Endodermal cell (in vitro differentiated cells): ENCODE results near the gene INTS6. TPM values are rescaled to one million over a fixed set of nuclear protein-coding genes. Genes with fewer than 3 reads are reported as not detected.
A peak's percentile ranks its signal among the peaks of the same experiment; 100 is the strongest.

ENCODE experiments used
- DNase-seq: peaks from one replicate; pipeline ENCODE4 v3.0.0-alpha.2; 2017
- H3K27ac ChIP-seq: 2 replicates; pipeline ENCODE4 v1.5.1; 2013; ENCODE audit warnings: mild to moderate bottlenecking, low read depth, low read length, moderate library complexity
- H3K27me3 ChIP-seq: 2 replicates; pipeline ENCODE4 v1.6.1; 2013; ENCODE audit warnings: mild to moderate bottlenecking, low read length, moderate library complexity; ENCODE audit not compliant: insufficient read depth, control insufficient read depth, poor library complexity, severe bottlenecking
- H3K36me3 ChIP-seq: 2 replicates; pipeline ENCODE4 v1.7.0; 2013; ENCODE audit warnings: mild to moderate bottlenecking, low read length, moderate library complexity; ENCODE audit not compliant: control insufficient read depth, insufficient read depth
- H3K4me1 ChIP-seq: one replicate; pipeline ENCODE4 v1.7.0; 2013; ENCODE audit warnings: low read length; ENCODE audit not compliant: control insufficient read depth, insufficient read depth
- H3K4me3 ChIP-seq: 2 replicates; pipeline ENCODE4 v1.5.1; 2013; ENCODE audit warnings: mild to moderate bottlenecking, low read length, moderate library complexity
- H3K9ac ChIP-seq: 2 replicates; pipeline ENCODE4 v1.6.1; 2013; ENCODE audit warnings: mild to moderate bottlenecking, low read length, moderate library complexity; ENCODE audit not compliant: poor library complexity, severe bottlenecking; ENCODE audit errors: extremely low read depth
- H3K9me3 ChIP-seq: 2 replicates; pipeline ENCODE4 v1.6.1; 2013; ENCODE audit warnings: mild to moderate bottlenecking, low read length, moderate library complexity; ENCODE audit not compliant: control insufficient read depth
- H3K27ac Mint-ChIP-seq: 2 replicates; pipeline ENCODE4 v1.8.0; 2020; ENCODE audit warnings: mixed read lengths
- H3K27me3 Mint-ChIP-seq: 2 replicates; pipeline ENCODE4 v1.8.0; 2021; ENCODE audit warnings: mild to moderate bottlenecking, mixed read lengths; ENCODE audit not compliant: insufficient read depth
- H3K36me3 Mint-ChIP-seq: 2 replicates; pipeline ENCODE4 v1.8.0; 2020; ENCODE audit warnings: low read depth, mixed read lengths
- H3K4me1 Mint-ChIP-seq: 2 replicates; pipeline ENCODE4 v1.8.0; 2020; ENCODE audit warnings: mixed read lengths
- H3K4me3 Mint-ChIP-seq: 2 replicates; pipeline ENCODE4 v1.8.0; 2020; ENCODE audit warnings: mild to moderate bottlenecking, moderate library complexity, mixed read lengths
- H3K9me3 Mint-ChIP-seq: 2 replicates; pipeline ENCODE4 v1.8.0; 2020; ENCODE audit warnings: mild to moderate bottlenecking, mixed read lengths
- CTCF ChIP-seq: fragments of 200-600 bp; sonication (generic); conservative IDR thresholded peaks from 2 replicates; pipeline ENCODE4 v1.5.0; 2021; ENCODE audit warnings: antibody characterized with exemption, mild to moderate bottlenecking
- WGBS, 2 experiments: methylation state at CpG; one replicate each; pipeline versions ENCODE4 v1.1.5 to v1.1.7; 2013; ENCODE audit warnings: missing lambda C conversion rate in 2 of 2, mixed read lengths in 1 of 2; ENCODE audit not compliant: insufficient coverage in 1 of 2, insufficient read length in 1 of 2; 5-methylcytosine and 5-hydroxymethylcytosine counted together
- total RNA-seq, 2 donors: library from RNA; stranded (reverse); fragmentation: NEBNext Ultra II Directional in 1 of 2; extraction: Animal tissue kit (Norgen Biotek cat#: 25700) in 1 of 2; gene quantifications; 2 replicates in 1 of 2; 3 replicates in 1 of 2; pipeline ENCODE4 v1.2.1, GENCODE V29; 2021

Gene INTS6
- total RNA-seq, 2 donors from 2014 or later: 42.4 to 62.1 TPM

- Mint-ChIP-seq H3K36me3 (peaks cover 32% of the 10 kb centered on the region), H3K27ac (no peak overlapping the region), H3K9me3 (no peaks in the 10 kb centered on the region), H3K4me3 (no peak overlapping the region), H3K4me1 (peaks cover 29% of the 10 kb centered on the region), H3K27me3 (no peaks in the 10 kb centered on the region)
- TF ChIP-seq CTCF: no peak
- Histone ChIP-seq H3K27ac (no peak overlapping the region), H3K4me3 (no peak overlapping the region), H3K9me3 (peaks cover 3% of the 10 kb centered on the region), H3K4me1 (peaks cover 7% of the 10 kb centered on the region), H3K27me3 (no peaks in the 10 kb centered on the region), H3K36me3 (peaks cover 79% of the 10 kb centered on the region), H3K9ac (no peak overlapping the region)
- DNase-seq: no peak
Observed at GRCh38 chr13:51423766-51424165, 29.1 kb downstream of the INTS6 start.

GRCh38 chr13:51422484-51422883 is 30.4 kb downstream of the INTS6 start:
- Mint-ChIP-seq H3K4me3 (no peak overlapping the region), H3K27me3 (no peaks in the 10 kb centered on the region), H3K4me1 (peaks cover 29% of the 10 kb centered on the region), H3K9me3 (peaks cover 3% of the 10 kb centered on the region), H3K36me3 (peaks cover 33% of the 10 kb centered on the region), H3K27ac (no peak overlapping the region)
- H3K9me3 ChIP-seq: peaks cover 8% of the 10 kb centered on the region
- H3K36me3 ChIP-seq: peaks cover 82% of the 10 kb centered on the region
- peaks cover 7% of the 10 kb centered on the region for H3K4me1 ChIP-seq
- TF ChIP-seq CTCF: no peak
- no peak overlapping the region for H3K4me3 ChIP-seq
- H3K27me3 ChIP-seq: no peaks in the 10 kb centered on the region
- H3K27ac ChIP-seq: no peak overlapping the region
- WGBS, 2 experiments: 71 to 85% methylated on average over 1 of the region's 1 CpG
- no peak overlapping the region for H3K9ac ChIP-seq
- no peak for DNase-seq

- Histone ChIP-seq H3K9me3 (peaks cover 22% of the 10 kb centered on the region), H3K36me3 (peaks cover 80% of the 10 kb centered on the region), H3K4me3 (no peak overlapping the region), H3K9ac (no peak overlapping the region), H3K27me3 (no peaks in the 10 kb centered on the region), H3K27ac (no peak overlapping the region), H3K4me1 (peaks cover 7% of the 10 kb centered on the region)
- TF ChIP-seq CTCF: no peak
- Mint-ChIP-seq H3K4me1 (peaks cover 21% of the 10 kb centered on the region), H3K27me3 (no peaks in the 10 kb centered on the region), H3K9me3 (peaks cover 17% of the 10 kb centered on the region), H3K27ac (peak overlapping the region; percentile 4), H3K36me3 (peaks cover 45% of the 10 kb centered on the region), H3K4me3 (no peak overlapping the region)
- DNase-seq: no peak
- WGBS, 2 experiments: 87 to 96% methylated on average over 5 to 6 of the region's 6 CpGs
Observed at GRCh38 chr13:51420681-51421490, 31.9 kb downstream of the INTS6 start.
